GM12878 (cell line): ENCODE measurements around the gene SMIM5. TPM values are rescaled to one million over a fixed set of nuclear protein-coding genes. Genes with fewer than 3 reads are reported as not detected.

Source experiments
- ATAC-seq: fragments of 200-7000 bp; cut with Tn5 transposase; 3 replicates; pipeline ENCODE4 v1.9.1; 2020; ENCODE audit warnings: mild to moderate bottlenecking, moderate library complexity
- BruUV-seq: library from RNA; stranded (reverse); fragments of 400-500 nt; replicated peaks from 2 replicates; lab custom pipeline; 2021; lab: Mats Ljungman, UMichigan
- CTCF ChIA-PET: fragments of 300-600 bp; sonication (Branson Sonifier 250); formaldehyde crosslinking; extraction: SDS; loops from one replicate; lab custom pipeline; 2021; ENCODE audit warnings: inconsistent platforms; lab: Yijun Ruan, JAX
- POLR2A ChIA-PET: fragments of 350-600 bp; formaldehyde crosslinking; extraction: SDS; loops from one replicate; lab custom pipeline; 2021; ENCODE audit warnings: inconsistent platforms; lab: Charles Lee
- RAD21 ChIA-PET: fragments of 300-600 bp; sonication (Branson Sonifier 250); formaldehyde crosslinking; loops from one replicate; lab custom pipeline; 2023; ENCODE audit warnings: antibody characterized with exemption; ENCODE audit not compliant: unreplicated experiment; lab: Charles Lee
- SMC1A ChIA-PET: fragments of 300-600 bp; sonication (Branson Sonifier 250); formaldehyde crosslinking; loops from one replicate; lab custom pipeline; 2023; ENCODE audit not compliant: unreplicated experiment, uncharacterized antibody; lab: Charles Lee
- DNase-seq: peaks from one replicate; pipeline ENCODE4 v3.0.0-alpha.2; 2011; ENCODE audit warnings: low read depth, low spot score
- FAIRE-seq: peaks from 3 replicates; lab custom pipeline; 2011; peaks lifted over from hg19 to GRCh38; lab: Jason Lieb, UNC
- H2AFZ ChIP-seq: 2 replicates; pipeline ENCODE4 v1.6.0; 2011; ENCODE audit warnings: low read depth, low read length, control low read depth; ENCODE audit not compliant: control insufficient read depth
- H3K27ac ChIP-seq: 2 replicates; pipeline ENCODE4 v1.5.1; 2011; ENCODE audit warnings: control low read depth; ENCODE audit not compliant: control insufficient read depth, insufficient read depth
- H3K27me3 ChIP-seq, 2 experiments: replicated peaks in 1 of 2; 2 replicates each; pipeline versions ENCODE4 v1.6.0 to v1.6.1; 2011; ENCODE audit warnings: low read length in 1 of 2; ENCODE audit not compliant: control insufficient read depth in 2 of 2, insufficient read depth in 2 of 2
- H3K36me3 ChIP-seq, 2 experiments: 2 replicates each; pipeline ENCODE4 v1.5.1; 2011; ENCODE audit warnings: low read length in 1 of 2; ENCODE audit not compliant: control insufficient read depth in 2 of 2, insufficient read depth in 2 of 2
- H3K4me1 ChIP-seq: 2 replicates; pipeline ENCODE4 v1.6.1; 2011; ENCODE audit warnings: mild to moderate bottlenecking, low read length, moderate library complexity, mixed read lengths; ENCODE audit not compliant: control insufficient read depth, insufficient read depth
- H3K4me2 ChIP-seq: 2 replicates; pipeline ENCODE4 v1.6.0; 2011; ENCODE audit warnings: control low read depth; ENCODE audit not compliant: control insufficient read depth, insufficient read depth
- H3K4me3 ChIP-seq: fragments of 200-600 bp; sonication (generic); 2 replicates; pipeline ENCODE4 v1.5.1; 2016
- H3K79me2 ChIP-seq: 2 replicates; pipeline ENCODE4 v1.6.0; 2011; ENCODE audit warnings: low read length; ENCODE audit not compliant: control insufficient read depth, insufficient read depth
- H3K9ac ChIP-seq: 2 replicates; pipeline ENCODE4 v1.8.0; 2011; ENCODE audit warnings: low read length, control low read depth, mixed read lengths; ENCODE audit not compliant: control insufficient read depth, insufficient read depth
- H3K9me3 ChIP-seq: replicated peaks from 3 replicates; pipeline ENCODE4 v1.5.1; 2011; ENCODE audit warnings: mild to moderate bottlenecking, low read length; ENCODE audit not compliant: control insufficient read depth, insufficient read depth
- H4K20me1 ChIP-seq: 2 replicates; pipeline ENCODE4 v1.6.0; 2011; ENCODE audit not compliant: control insufficient read depth, insufficient read depth
- CHD2 ChIP-seq: IDR thresholded peaks from 2 replicates; pipeline ENCODE4 v1.6.1; 2011; ENCODE audit warnings: low read depth, low read length, improper control_type of control experiment, borderline replicate concordance
- HDAC6 ChIP-seq: fragments of 200-600 bp; sonication (generic); IDR thresholded peaks from one replicate; pipeline ENCODE4 v1.8.0; 2017; ENCODE audit warnings: antibody characterized with exemption; ENCODE audit not compliant: unreplicated experiment
- MYB ChIP-seq: fragments of 150-350 bp; IDR thresholded peaks from 2 replicates; pipeline ENCODE4 v1.6.1; 2014; ENCODE audit warnings: mild to moderate bottlenecking, low read depth, low read length, borderline replicate concordance
- MYC ChIP-seq: IDR thresholded peaks from 2 replicates; pipeline ENCODE4 v1.6.1; 2011; ENCODE audit warnings: mild to moderate bottlenecking, low read length, moderate library complexity, inconsistent platforms; ENCODE audit not compliant: insufficient read depth, insufficient replicate concordance, insufficient read length, severe bottlenecking
- NFIC ChIP-seq: IDR thresholded peaks from 2 replicates; pipeline ENCODE4 v1.6.1; 2012; ENCODE audit warnings: low read depth, mild to moderate bottlenecking, inconsistent platforms, low read length, moderate library complexity
- POLR2AphosphoS2 ChIP-seq: IDR thresholded peaks from 2 replicates; pipeline ENCODE4 v1.6.1; 2011; ENCODE audit warnings: low read depth, mild to moderate bottlenecking, low read length, improper control_type of control experiment, moderate library complexity
- RAD51 ChIP-seq: fragments of 450-650 bp; IDR thresholded peaks from 2 replicates; pipeline ENCODE4 v1.6.1; 2016; ENCODE audit warnings: moderate library complexity, mild to moderate bottlenecking, inconsistent platforms
- ZNF24 ChIP-seq: fragments of 450-650 bp; IDR thresholded peaks from 2 replicates; pipeline ENCODE4 v1.6.1; 2017; ENCODE audit warnings: antibody characterized with exemption, mild to moderate bottlenecking
- WGBS: methylation state at CpG from one replicate; pipeline ENCODE4 v1.1.6; 2016; ENCODE audit warnings: low lambda C conversion rate; ENCODE audit not compliant: insufficient replicate concordance, insufficient coverage; ENCODE audit errors: missing lambda C conversion rate; 5-methylcytosine and 5-hydroxymethylcytosine counted together
- in situ Hi-C: fragments of 300-500 bp; cut with MboI; formaldehyde crosslinking; loops from 9 replicates; pipeline ENCODE4 v1.14.3; 2018; ENCODE audit warnings: mixed read lengths
- intact Hi-C: fragments of 100-400 bp; cut with micrococcal nuclease; formaldehyde crosslinking; loops from one replicate; pipeline ENCODE4 v1.14.2; 2022; ENCODE audit not compliant: unreplicated experiment
- polyA plus RNA-seq, 11 experiments: library from polyadenylated mRNA; depleted of rRNA in 4 of 11; unstranded in 6 of 11; stranded (reverse) in 5 of 11; fragments of >200 nt; fragmentation: Nextera tagmentation in 4 of 11; fragmentation: Illumina TruSeq in 1 of 11; extraction: Ambion mirVana in 4 of 11; extraction: Trizol in 1 of 11; gene quantifications; 1 replicate in 1 of 11; 2 replicates in 10 of 11; pipeline versions ENCODE4 v1.2.1 to v1.2.3, GENCODE V29; 2011 to 2016; ENCODE audit warnings: inconsistent platforms in 2 of 11, missing spikeins in 2 of 11, low read depth in 1 of 11
- total RNA-seq, 4 experiments: library from RNA; depleted of rRNA in 3 of 4; stranded (reverse); fragments of >200 nt in 3 of 4; fragmentation: Illumina TruSeq in 1 of 4; extraction: Trizol in 1 of 4; gene quantifications; 2 replicates each; pipeline versions ENCODE4 v1.2.1 to v1.2.3, GENCODE V29; 2013 to 2021
- TF ChIP-seq, protein P1 (sequence below): fragments of 450-650 bp; IDR thresholded peaks from 2 replicates; pipeline ENCODE4 v1.6.1; 2017; ENCODE audit warnings: mild to moderate bottlenecking, moderate library complexity
- TF ChIP-seq, protein P2 (sequence below): fragments of 450-650 bp; IDR thresholded peaks from 2 replicates; pipeline ENCODE4 v1.6.1; 2017; ENCODE audit warnings: low read depth, mild to moderate bottlenecking, moderate library complexity
- TF ChIP-seq, protein P3 (sequence below): fragments of 450-650 bp; IDR thresholded peaks from 2 replicates; pipeline ENCODE4 v1.6.1; 2017; ENCODE audit warnings: mild to moderate bottlenecking, low read depth, inconsistent platforms; ENCODE audit not compliant: poor library complexity, severe bottlenecking
- TF ChIP-seq, protein P4 (sequence below): fragments of 450-650 bp; IDR thresholded peaks from 2 replicates; pipeline ENCODE4 v1.6.1; 2017; ENCODE audit warnings: antibody characterized with exemption, mild to moderate bottlenecking, moderate library complexity

The SMIM5 gene
- total and polyA plus RNA-seq, 10 of the 15 experiments (the other 5 are each of a cell fraction or from before 2014, with no cell fraction given), result 0.08 to 0.11 TPM; not detected in 8

DNA sequence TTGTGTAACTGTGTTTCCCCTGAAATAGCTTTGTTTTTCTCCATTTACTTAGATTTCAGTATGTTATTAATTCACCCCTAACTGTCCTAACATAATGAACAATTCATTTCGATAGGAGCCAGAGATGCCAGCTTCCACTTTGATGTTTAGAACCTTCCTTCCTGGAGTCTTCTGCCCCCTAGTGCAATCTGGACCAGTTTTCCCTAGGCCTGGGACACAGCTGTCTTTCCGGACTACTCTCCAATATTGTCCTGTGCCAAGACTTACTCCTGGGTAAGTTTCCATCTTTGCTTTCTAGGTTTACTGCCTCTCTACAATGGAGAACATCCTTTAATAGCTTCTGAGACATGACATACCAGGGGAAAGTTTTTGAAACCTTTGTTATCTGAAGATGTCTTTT, 20.9 kb downstream of the SMIM5 start:
- Histone ChIP-seq H3K79me2 (no peaks in the 10 kb centered on the region), H3K4me1 (peaks cover 5% of the 10 kb centered on the region; the same call in 1 of the 2 replicates), H2AFZ (no peak overlapping the region), H3K36me3 (peaks cover 3 to 6% of the 10 kb centered on the region in 2 experiments; a peak in 3 of 4 replicates), H4K20me1 (no peaks in the 10 kb centered on the region), H3K27ac (no peak overlapping the region), H3K4me3 (no peak overlapping the region), H3K9me3 (no peaks in the 10 kb centered on the region), H3K27me3 (no peaks in the 10 kb centered on the region), H3K4me2 (no peak overlapping the region), H3K9ac (no peak overlapping the region)
- BruUV-seq, result no TSS peak
- DNase-seq (no peak), FAIRE-seq (no peak), ATAC-seq (no peak)
- POLR2A ChIA-PET, result interaction anchor here (0.6 to 2.8 kb wide), 5 partner anchors 9 to 225 kb away, joined by 4 to 8 read pairs (median 5); partner anchors contain the start of genes RECQL5, SAP30BP and SMIM5
- WGBS, result 75% methylated on average over 2 of the region's 2 CpGs
- intact Hi-C loops, result no loop called here
- SMC1A ChIA-PET, result interaction anchor here (0.7 to 4.7 kb wide), 9 partner anchors 9 to 115 kb away, joined by 3 to 32 read pairs (median 4); partner anchors contain the start of gene SMIM5
- CTCF ChIA-PET, result interaction anchor here (0.8 to 19.5 kb wide), 17 partner anchors 9 to 222 kb away, joined by 3 to 349 read pairs (median 4); partner anchors contain the start of genes RECQL5 and SMIM5
- in situ Hi-C loops, result no loop called here
- RAD21 ChIA-PET, result interaction anchor here (0.7 to 5.6 kb wide), 5 partner anchors 9 to 94 kb away, joined by 3 to 30 read pairs (median 6); partner anchors contain the start of gene SMIM5
- no peak for TF ChIP-seq POLR2AphosphoS2
- no peak for TF ChIP-seq ZNF24
- TF ChIP-seq, protein P1, sequence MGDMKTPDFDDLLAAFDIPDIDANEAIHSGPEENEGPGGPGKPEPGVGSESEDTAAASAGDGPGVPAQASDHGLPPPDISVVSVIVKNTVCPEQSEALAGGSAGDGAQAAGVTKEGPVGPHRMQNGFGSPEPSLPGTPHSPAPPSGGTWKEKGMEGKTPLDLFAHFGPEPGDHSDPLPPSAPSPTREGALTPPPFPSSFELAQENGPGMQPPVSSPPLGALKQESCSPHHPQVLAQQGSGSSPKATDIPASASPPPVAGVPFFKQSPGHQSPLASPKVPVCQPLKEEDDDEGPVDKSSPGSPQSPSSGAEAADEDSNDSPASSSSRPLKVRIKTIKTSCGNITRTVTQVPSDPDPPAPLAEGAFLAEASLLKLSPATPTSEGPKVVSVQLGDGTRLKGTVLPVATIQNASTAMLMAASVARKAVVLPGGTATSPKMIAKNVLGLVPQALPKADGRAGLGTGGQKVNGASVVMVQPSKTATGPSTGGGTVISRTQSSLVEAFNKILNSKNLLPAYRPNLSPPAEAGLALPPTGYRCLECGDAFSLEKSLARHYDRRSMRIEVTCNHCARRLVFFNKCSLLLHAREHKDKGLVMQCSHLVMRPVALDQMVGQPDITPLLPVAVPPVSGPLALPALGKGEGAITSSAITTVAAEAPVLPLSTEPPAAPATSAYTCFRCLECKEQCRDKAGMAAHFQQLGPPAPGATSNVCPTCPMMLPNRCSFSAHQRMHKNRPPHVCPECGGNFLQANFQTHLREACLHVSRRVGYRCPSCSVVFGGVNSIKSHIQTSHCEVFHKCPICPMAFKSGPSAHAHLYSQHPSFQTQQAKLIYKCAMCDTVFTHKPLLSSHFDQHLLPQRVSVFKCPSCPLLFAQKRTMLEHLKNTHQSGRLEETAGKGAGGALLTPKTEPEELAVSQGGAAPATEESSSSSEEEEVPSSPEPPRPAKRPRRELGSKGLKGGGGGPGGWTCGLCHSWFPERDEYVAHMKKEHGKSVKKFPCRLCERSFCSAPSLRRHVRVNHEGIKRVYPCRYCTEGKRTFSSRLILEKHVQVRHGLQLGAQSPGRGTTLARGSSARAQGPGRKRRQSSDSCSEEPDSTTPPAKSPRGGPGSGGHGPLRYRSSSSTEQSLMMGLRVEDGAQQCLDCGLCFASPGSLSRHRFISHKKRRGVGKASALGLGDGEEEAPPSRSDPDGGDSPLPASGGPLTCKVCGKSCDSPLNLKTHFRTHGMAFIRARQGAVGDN, result no peak
- TF ChIP-seq MYB, result no peak
- TF ChIP-seq, protein P2, sequence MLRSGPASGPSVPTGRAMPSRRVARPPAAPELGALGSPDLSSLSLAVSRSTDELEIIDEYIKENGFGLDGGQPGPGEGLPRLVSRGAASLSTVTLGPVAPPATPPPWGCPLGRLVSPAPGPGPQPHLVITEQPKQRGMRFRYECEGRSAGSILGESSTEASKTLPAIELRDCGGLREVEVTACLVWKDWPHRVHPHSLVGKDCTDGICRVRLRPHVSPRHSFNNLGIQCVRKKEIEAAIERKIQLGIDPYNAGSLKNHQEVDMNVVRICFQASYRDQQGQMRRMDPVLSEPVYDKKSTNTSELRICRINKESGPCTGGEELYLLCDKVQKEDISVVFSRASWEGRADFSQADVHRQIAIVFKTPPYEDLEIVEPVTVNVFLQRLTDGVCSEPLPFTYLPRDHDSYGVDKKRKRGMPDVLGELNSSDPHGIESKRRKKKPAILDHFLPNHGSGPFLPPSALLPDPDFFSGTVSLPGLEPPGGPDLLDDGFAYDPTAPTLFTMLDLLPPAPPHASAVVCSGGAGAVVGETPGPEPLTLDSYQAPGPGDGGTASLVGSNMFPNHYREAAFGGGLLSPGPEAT, result no peak
- no peak for TF ChIP-seq CHD2
- TF ChIP-seq RAD51, result no peak
- TF ChIP-seq, protein P3, sequence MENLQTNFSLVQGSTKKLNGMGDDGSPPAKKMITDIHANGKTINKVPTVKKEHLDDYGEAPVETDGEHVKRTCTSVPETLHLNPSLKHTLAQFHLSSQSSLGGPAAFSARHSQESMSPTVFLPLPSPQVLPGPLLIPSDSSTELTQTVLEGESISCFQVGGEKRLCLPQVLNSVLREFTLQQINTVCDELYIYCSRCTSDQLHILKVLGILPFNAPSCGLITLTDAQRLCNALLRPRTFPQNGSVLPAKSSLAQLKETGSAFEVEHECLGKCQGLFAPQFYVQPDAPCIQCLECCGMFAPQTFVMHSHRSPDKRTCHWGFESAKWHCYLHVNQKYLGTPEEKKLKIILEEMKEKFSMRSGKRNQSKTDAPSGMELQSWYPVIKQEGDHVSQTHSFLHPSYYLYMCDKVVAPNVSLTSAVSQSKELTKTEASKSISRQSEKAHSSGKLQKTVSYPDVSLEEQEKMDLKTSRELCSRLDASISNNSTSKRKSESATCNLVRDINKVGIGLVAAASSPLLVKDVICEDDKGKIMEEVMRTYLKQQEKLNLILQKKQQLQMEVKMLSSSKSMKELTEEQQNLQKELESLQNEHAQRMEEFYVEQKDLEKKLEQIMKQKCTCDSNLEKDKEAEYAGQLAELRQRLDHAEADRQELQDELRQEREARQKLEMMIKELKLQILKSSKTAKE, result no peak
- no peak for TF ChIP-seq NFIC
- TF ChIP-seq MYC, result no peak
- TF ChIP-seq, protein P4, sequence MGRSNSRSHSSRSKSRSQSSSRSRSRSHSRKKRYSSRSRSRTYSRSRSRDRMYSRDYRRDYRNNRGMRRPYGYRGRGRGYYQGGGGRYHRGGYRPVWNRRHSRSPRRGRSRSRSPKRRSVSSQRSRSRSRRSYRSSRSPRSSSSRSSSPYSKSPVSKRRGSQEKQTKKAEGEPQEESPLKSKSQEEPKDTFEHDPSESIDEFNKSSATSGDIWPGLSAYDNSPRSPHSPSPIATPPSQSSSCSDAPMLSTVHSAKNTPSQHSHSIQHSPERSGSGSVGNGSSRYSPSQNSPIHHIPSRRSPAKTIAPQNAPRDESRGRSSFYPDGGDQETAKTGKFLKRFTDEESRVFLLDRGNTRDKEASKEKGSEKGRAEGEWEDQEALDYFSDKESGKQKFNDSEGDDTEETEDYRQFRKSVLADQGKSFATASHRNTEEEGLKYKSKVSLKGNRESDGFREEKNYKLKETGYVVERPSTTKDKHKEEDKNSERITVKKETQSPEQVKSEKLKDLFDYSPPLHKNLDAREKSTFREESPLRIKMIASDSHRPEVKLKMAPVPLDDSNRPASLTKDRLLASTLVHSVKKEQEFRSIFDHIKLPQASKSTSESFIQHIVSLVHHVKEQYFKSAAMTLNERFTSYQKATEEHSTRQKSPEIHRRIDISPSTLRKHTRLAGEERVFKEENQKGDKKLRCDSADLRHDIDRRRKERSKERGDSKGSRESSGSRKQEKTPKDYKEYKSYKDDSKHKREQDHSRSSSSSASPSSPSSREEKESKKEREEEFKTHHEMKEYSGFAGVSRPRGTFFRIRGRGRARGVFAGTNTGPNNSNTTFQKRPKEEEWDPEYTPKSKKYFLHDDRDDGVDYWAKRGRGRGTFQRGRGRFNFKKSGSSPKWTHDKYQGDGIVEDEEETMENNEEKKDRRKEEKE, result no peak
- no peak for TF ChIP-seq HDAC6
